K562 (cell line): ENCODE results near the gene PXN. TPM values are rescaled to one million over a fixed set of nuclear protein-coding genes. Genes with fewer than 3 reads are reported as not detected.

Experiments used
- BCL6 ChIP-seq: fragments of 250-450 bp; sonication (Bioruptor Pico); IDR thresholded peaks from 2 replicates; pipeline ENCODE4 v1.4.0; 2020
- CBX5 ChIP-seq: IDR thresholded peaks from 2 replicates; pipeline ENCODE4 v1.6.1; 2014; ENCODE audit warnings: low read depth, borderline replicate concordance
- E2F8 ChIP-seq: fragments of 450-650 bp; IDR thresholded peaks from 2 replicates; pipeline ENCODE4 v1.7.1; 2018; ENCODE audit warnings: mild to moderate bottlenecking, low read depth; ENCODE audit not compliant: partially characterized antibody
- HDGF ChIP-seq: fragments of 450-650 bp; IDR thresholded peaks from 2 replicates; pipeline ENCODE4 v1.6.1; 2016
- MBD2 ChIP-seq: sonication (generic); IDR thresholded peaks from 2 replicates; pipeline ENCODE4 v1.6.1; 2016; ENCODE audit warnings: low read depth, borderline replicate concordance
- POLR2AphosphoS5 ChIP-seq: IDR thresholded peaks from 2 replicates; pipeline ENCODE4 v1.6.1; 2011; ENCODE audit warnings: mild to moderate bottlenecking, low read depth, low read length, moderate library complexity; ENCODE audit not compliant: control insufficient read depth, insufficient read depth
- RB1 ChIP-seq: fragments of 450-650 bp; IDR thresholded peaks from 2 replicates; pipeline ENCODE4 v1.6.1; 2017; ENCODE audit warnings: low read depth, mild to moderate bottlenecking
- SOX6 ChIP-seq: fragments of 450-650 bp; IDR thresholded peaks from 2 replicates; pipeline ENCODE4 v1.6.1; 2014; ENCODE audit warnings: mild to moderate bottlenecking
- TBL1XR1 ChIP-seq, 2 experiments: IDR thresholded peaks; 2 replicates each; pipeline ENCODE4 v1.6.1; 2012; ENCODE audit warnings: improper control_type of control experiment in 2 of 2, low read length in 2 of 2, mild to moderate bottlenecking in 1 of 2
- TEAD1 ChIP-seq, 2 experiments: fragments of 450-650 bp in 1 of 2; sonication (generic) in 1 of 2; formaldehyde crosslinking; IDR thresholded peaks; 2 replicates each; pipeline versions ENCODE4 v1.4.0 to v1.8.0; 2020 to 2022; ENCODE audit warnings: mild to moderate bottlenecking in 2 of 2, missing genetic modification reagents in 1 of 2
- ZBTB11 ChIP-seq, 3 experiments: fragments of 200-800 bp in 1 of 3; fragments of 250-450 bp in 1 of 3; fragments of 450-650 bp in 1 of 3; sonication (Bioruptor Pico) in 1 of 3; sonication (Bioruptor generic) in 1 of 3; formaldehyde crosslinking in 1 of 3; IDR thresholded peaks; 2 replicates each; pipeline versions ENCODE4 v1.6.1 to v1.8.0; 2016 to 2022; ENCODE audit warnings: mild to moderate bottlenecking in 2 of 3, missing genetic modification characterization in 2 of 3, missing compliant biosample characterization in 1 of 3, moderate library complexity in 1 of 3
- ZNF197 ChIP-seq: fragments of 200-800 bp; sonication (Bioruptor generic); IDR thresholded peaks from 2 replicates; pipeline ENCODE4 v1.6.1; 2016; ENCODE audit warnings: low read depth, missing genetic modification characterization, missing compliant biosample characterization
- ZNF507 ChIP-seq: conservative IDR thresholded peaks from 2 replicates; pipeline ENCODE4 v1.6.1; 2017; ENCODE audit warnings: missing genetic modification characterization, missing compliant biosample characterization
- polyA plus RNA-seq, 8 experiments: library from polyadenylated mRNA; depleted of rRNA in 4 of 8; stranded (reverse) in 5 of 8; unstranded in 3 of 8; fragments of >200 nt; fragmentation: Nextera tagmentation in 2 of 8; fragmentation: Illumina TruSeq in 1 of 8; extraction: Ambion mirVana in 2 of 8; extraction: Trizol in 1 of 8; gene quantifications; 2 replicates each; pipeline versions ENCODE4 v1.2.1 to v1.2.3, GENCODE V29; 2011 to 2014; ENCODE audit warnings: inconsistent platforms in 1 of 8, missing spikeins in 1 of 8
- total RNA-seq, 7 experiments: library from RNA; depleted of rRNA in 6 of 7; stranded (reverse); fragments of >200 nt in 6 of 7; fragmentation: Illumina TruSeq in 2 of 7; extraction: Trizol in 2 of 7; gene quantifications; 2 replicates each; pipeline versions ENCODE4 v1.2.1 to v1.2.3, GENCODE V29; 2011 to 2021; ENCODE audit warnings: low replicate concordance in 1 of 7
- TF ChIP-seq, protein P1 (sequence below): IDR thresholded peaks from 2 replicates; pipeline ENCODE4 v1.6.1; 2016; ENCODE audit warnings: missing genetic modification characterization, missing compliant biosample characterization
- TF ChIP-seq, protein P2 (sequence below): IDR thresholded peaks from 2 replicates; pipeline ENCODE4 v1.6.1; 2011; ENCODE audit warnings: borderline replicate concordance, low read depth, mild to moderate bottlenecking, moderate library complexity, low read length; ENCODE audit not compliant: insufficient read depth, poor library complexity, severe bottlenecking

The PXN gene
- total and polyA plus RNA-seq, 9 of the 15 experiments (the other 6 are each of a cell fraction or from before 2014, with no cell fraction given) = 4.0 to 74.1 (median 18.6) TPM

DNA sequence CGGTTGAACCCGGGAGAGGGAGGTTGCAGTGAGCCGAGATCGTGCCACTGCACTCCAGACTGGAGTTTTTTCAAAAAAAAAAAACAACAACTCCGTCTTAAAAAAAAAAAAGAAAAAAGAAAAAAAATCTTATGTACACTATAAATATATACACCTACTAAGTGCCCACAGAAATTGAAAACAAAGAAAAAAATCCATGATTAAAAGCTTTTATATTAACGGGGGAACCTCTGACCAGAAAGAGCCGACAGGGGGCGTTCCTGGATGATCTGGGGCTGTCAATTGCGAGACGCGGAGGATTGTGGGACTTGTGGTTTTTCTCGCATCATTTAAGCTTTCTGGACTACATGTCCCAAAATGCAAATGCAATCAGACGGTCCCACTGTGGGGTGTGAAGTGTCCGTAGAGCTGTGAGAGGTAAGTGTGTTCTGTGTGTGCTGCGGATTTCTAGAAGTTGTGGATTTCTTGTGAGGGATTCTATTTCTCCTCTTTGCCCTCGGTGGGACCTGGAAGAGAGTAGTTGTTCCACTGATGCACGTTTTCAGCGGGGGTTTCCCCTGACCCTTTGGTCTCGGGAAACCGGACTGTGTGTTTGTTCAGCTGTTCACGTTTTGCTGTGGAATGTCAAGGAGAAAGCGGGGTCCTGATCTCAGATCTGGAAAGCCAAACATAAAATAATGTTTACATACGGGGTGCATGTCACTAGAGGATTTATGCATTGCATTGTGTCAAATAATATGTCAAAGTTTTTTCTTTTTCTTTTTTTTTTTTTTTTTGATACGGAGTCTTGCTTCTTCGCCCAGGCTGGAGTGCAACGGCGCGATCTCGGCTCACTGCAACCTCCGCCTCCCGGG is 36.7 kb upstream of the PXN start, which contains the start of gene SIRT4 (continued):
- TF ChIP-seq, protein P1, sequence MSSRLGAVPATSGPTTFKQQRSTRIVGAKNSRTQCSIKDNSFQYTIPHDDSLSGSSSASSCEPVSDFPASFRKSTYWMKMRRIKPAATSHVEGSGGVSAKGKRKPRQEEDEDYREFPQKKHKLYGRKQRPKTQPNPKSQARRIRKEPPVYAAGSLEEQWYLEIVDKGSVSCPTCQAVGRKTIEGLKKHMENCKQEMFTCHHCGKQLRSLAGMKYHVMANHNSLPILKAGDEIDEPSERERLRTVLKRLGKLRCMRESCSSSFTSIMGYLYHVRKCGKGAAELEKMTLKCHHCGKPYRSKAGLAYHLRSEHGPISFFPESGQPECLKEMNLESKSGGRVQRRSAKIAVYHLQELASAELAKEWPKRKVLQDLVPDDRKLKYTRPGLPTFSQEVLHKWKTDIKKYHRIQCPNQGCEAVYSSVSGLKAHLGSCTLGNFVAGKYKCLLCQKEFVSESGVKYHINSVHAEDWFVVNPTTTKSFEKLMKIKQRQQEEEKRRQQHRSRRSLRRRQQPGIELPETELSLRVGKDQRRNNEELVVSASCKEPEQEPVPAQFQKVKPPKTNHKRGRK (tag) = peak; percentile 82
- peak; percentile 96 for TF ChIP-seq MBD2
- TF ChIP-seq HDGF = 0 out of 2 replicates have a peak, but pooled peaks have one; percentile 6
- TF ChIP-seq ZBTB11 (CRISPR knock-in tag; IDR thresholded peaks at IDR 0.05) = peak in 1 of 3 experiments; percentile 78; a peak in 2 of 6 replicates
- TF ChIP-seq CBX5 = no peak
- TF ChIP-seq ZNF507 = no peak
- TF ChIP-seq RB1 = 0 out of 2 replicates have a peak, but pooled peaks have one; percentile 27
- peak; percentile 75; the same call in 1 of the 2 replicates for TF ChIP-seq ZNF197
- peak; percentile 14; the same call in 1 of the 2 replicates for TF ChIP-seq SOX6
- TF ChIP-seq POLR2AphosphoS5 = 0 out of 2 replicates have a peak, but pooled peaks have one; percentile 42
- TF ChIP-seq TEAD1 (CRISPR knock-in tag; IDR thresholded peaks at IDR 0.05) = peak; percentile 61 to 75; a peak in 2 of 4 replicates
- TF ChIP-seq, protein P2, sequence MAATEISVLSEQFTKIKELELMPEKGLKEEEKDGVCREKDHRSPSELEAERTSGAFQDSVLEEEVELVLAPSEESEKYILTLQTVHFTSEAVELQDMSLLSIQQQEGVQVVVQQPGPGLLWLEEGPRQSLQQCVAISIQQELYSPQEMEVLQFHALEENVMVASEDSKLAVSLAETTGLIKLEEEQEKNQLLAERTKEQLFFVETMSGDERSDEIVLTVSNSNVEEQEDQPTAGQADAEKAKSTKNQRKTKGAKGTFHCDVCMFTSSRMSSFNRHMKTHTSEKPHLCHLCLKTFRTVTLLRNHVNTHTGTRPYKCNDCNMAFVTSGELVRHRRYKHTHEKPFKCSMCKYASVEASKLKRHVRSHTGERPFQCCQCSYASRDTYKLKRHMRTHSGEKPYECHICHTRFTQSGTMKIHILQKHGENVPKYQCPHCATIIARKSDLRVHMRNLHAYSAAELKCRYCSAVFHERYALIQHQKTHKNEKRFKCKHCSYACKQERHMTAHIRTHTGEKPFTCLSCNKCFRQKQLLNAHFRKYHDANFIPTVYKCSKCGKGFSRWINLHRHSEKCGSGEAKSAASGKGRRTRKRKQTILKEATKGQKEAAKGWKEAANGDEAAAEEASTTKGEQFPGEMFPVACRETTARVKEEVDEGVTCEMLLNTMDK = peak; percentile 98
- TF ChIP-seq TBL1XR1 (IDR thresholded peaks at IDR 0.05; ENCODE audit: low read length in 2 of 2) = no peak
- no peak for TF ChIP-seq BCL6 (CRISPR knock-in tag)
- peak; percentile 37 for TF ChIP-seq E2F8
